Measurements from ENCODE around the gene TBX19.
A peak's percentile ranks its signal among the peaks of the same experiment; 100 is the strongest.

TBX19 gene

GRCh38 chr1:168280296-168280927 is at the start of gene TBX19:
Gene TBX19 (plus strand): TSS chr1:168280877. CDS start chr1:168281091, 214 bp downstream.
- no peak for DNase-seq

DNA sequence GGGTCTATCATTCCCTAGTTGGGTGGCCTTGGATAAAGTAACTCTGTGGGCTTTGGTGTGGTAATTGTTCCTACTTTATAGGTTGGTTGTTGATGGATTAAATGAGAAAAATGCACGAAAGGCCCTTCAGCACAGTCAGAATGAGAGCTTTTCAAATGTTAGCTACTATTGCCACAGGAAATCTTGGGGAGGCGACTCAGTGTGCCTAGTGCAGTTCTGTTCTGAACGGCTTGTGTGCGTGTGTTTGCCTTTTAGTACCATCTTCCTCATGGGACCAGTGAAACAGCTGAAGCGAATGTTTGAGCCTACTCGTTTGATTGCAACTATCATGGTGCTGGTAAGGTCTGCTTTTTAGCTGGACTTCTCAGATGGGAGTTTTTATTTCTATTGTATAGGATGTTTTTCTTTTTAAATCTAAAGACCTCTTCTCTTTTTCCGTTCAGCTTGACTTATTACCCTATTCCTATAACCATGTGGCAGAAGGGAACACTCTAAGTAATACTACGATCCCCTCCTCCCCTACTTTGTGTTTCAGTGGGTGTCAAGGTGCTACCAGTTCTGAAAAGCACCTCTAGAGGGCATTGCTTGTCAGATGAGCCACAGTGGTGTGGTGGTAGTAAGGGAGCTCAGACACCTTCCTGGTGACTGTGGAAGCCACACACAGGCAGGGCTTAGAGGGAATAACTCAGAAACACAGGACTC is 45.7 kb upstream of the TBX19 start:
- peak; percentile 48 for DNase-seq

GRCh38 chr1:168235548-168235885 is 45.2 kb upstream of the TBX19 start:
- no peak for DNase-seq

DNA sequence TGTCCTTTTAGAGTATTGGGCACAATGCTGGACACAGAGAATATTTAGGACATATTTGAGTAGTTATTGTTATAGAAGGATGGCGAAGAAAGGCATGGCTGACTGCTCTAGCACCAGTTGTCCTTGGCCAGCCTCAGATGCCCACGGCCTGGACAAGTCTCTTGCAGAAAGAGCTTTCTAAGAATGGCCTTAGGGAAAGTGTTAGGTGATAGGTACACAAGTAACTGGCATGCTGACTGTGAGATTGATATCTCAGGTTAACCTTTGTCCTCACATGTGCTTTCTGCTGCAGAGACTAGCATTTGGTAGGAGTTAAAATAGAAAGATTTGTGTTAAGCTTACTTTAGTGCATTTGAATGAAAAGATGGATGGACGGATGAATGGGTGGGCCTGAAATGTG is 44.7 kb upstream of the TBX19 start:
- DNase-seq = no peak

DNA sequence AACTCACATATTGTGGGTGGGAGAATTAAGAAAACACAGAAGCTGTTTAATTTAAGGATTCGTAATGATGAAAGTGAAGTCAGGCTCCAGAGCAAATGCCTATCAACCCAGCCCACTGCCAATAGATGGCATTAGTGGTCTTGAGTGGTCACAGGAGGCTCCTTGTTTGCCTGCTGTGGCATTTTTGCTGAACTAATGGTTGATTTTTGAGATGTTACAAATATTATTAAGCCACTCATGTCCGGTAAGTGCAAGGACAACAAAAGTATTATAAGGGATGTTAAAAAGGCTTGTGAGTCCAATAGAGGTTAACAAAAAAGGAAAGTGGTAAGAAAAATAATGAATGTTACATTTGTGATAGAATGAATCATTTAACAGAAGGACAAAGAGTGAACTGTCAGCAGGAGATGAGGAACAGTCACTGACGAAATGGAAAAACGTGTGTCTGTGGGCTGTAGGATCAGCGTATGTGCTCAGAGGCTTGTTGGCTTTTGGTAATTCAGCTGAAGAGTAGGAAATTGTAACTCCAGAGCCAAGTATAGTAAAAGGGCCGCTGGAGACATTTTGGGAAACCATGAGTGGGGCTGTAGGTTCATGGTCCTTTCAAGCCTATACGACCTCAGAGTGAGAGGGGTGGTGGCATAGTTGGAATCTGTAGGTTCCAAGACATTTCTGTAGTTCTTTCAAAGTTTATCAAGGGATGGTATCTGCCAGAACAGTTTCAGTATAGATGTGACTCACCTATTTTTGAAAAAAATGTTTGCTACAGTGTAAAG is 43.7 kb upstream of the TBX19 start:
- DNase-seq = no peak

- no peak for DNase-seq
Observed at GRCh38 chr1:168243198-168243597, 37.5 kb upstream of the TBX19 start.

DNA sequence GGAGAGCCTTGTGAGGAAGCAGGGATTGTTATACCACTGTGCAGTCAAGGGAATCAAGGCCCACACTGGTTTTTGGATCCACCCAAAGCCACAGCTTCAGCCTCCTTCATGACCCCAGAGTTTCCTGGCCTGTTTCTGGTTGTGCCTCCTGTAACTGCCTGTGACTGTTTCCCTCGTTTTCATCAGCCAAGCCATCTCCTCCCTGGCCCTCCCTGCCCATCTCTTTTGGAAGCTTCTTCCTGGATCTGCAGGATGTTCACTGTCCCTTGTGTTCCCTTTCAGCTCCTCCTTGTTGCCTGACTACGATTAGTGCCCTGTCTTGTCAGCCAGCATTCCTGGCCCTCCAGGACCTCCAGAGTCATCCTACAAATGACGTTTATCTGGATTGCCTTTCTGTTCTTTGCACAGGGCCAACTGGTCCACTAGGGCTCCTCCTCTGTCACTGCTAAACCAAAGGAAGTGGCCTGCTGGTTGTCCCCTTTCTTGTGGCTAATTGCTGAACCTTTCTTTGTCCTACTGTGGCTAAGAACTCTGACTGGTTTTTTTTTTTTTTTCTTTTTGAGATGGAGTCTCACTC is 37.0 kb upstream of the TBX19 start:
- no peak for DNase-seq

DNA sequence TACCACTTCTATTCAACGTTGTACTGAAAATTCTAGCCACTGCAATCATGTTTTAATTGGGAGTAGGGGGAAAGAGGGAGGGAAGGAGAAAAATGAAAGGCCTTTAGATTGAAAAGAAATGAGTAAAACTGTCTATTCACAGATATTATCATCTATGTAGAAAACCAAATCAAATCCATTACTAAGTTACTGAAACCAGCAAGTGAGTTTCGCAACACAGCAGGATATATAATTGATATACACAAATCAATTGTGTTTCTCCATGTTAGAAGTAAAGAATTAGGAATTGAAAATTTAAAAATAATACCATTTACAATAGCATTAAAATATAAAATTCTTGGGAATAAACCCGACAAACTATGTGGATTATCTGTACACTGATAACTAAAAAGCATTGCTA is 35.6 kb upstream of the TBX19 start:
- DNase-seq = no peak

GRCh38 chr1:168246506-168246905 is 34.2 kb upstream of the TBX19 start:
- no peak for DNase-seq

GRCh38 chr1:168252204-168252733 is 28.4 kb upstream of the TBX19 start:
- DNase-seq = no peak

- DNase-seq = no peak
Observed at GRCh38 chr1:168256164-168256563, 24.5 kb upstream of the TBX19 start.

GRCh38 chr1:168257397-168257796 is 23.3 kb upstream of the TBX19 start:
- no peak for DNase-seq

GRCh38 chr1:168259567-168259966 is 21.1 kb upstream of the TBX19 start:
- no peak for DNase-seq

GRCh38 chr1:168260393-168260792 is 20.3 kb upstream of the TBX19 start:
- DNase-seq = no peak

DNA sequence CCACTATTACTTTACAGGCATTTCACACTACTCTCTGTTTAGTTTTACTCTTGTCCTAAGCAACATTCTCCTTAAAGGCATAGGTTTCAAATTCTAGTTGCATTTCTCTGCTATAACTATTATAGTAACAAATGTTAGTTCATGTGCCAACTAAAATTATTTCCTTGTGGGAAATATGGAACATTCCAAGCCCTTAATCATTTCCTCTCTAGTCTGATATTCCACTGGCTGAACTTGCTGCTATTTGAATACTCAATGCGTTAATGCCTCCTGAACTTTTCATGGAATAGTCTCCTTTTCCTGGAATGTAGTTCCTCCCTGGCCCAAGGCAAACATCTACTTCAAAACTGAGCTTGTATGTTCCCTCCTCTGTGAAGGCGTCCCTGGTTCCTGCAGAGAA is 19.3 kb upstream of the TBX19 start:
- peak; percentile 86 for DNase-seq

DNA sequence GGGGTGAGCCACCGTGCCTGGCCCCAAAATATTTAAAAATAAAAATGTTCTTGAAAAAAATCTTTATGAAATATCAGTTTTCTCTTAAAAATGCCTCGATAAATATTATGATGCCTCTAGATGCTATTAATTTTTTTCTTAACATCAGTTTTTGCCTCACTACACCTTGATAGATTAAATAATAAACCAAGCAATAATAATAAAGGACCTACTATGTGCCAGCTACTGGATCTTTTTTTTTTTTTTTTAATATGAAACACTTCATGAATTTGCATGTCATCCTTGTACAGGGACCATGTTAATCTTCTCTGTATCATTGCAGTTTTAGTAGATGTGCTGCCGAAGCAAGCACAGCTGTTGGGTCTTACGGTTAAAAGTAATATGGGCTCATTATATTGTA is 17.5 kb upstream of the TBX19 start:
- DNase-seq = no peak

GRCh38 chr1:168264296-168264695 is 16.4 kb upstream of the TBX19 start:
- no peak for DNase-seq

- no peak for DNase-seq
Observed at GRCh38 chr1:168265596-168265995, 15.1 kb upstream of the TBX19 start.

DNA sequence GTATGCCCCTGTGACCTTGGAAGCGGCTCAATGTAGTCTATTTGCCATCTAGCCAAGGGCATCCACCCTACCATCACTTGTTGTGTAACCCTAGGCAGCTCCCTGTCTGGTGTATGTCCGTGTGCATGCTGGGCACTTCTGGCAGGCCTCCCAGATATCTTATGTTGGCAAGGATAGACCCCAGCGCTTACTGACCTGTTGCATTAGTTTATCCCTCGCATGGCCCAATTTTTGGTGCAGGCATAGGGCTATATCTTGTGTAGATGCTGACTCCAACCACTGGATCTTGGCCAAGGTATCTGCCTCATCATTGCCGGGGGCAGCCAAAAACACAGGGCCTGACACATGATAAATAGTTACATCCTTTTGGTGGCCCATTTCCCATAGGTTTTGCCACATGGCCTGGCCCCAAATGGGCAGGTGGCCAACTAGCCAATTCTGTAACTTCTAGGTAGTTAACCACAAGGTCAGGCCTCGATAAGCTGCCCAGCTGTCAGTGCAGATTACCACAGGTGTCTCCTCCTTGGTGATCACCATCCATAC is 14.0 kb upstream of the TBX19 start:
- DNase-seq = peak; percentile 62

- DNase-seq = no peak
Observed at GRCh38 chr1:168271636-168272035, 9.0 kb upstream of the TBX19 start.

DNA sequence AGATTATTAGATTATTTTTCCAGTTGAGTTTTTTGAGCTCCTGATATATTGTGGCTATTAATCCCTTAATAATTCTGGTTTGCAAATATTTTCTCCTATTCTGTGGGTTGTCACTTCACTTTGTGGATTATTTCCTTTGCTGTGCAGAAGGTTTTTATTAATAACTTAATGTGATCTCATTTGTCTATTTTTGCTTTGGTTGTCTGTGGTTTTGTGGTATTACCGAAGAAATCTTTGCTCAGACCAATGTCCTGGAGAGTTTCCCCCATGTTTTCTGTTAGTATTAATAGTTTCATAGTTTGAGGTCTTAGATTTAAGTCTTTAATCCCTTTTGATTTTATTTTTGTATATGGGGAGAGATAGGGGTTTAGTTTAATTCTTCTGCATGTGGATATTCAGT is 7.1 kb upstream of the TBX19 start:
- no peak for DNase-seq

- DNase-seq = no peak
Observed at GRCh38 chr1:168279253-168279652, 1.4 kb upstream of the TBX19 start.

- DNase-seq = no peak
Observed at GRCh38 chr1:168281603-168282325, 1.1 kb downstream of the TBX19 start.

All from NCI-H226 (cell line).